Endothelial cell of umbilical vein (primary cell): Measurements from ENCODE around the gene NSMCE1.

Experiments used
- CTCF ChIP-seq, 2 donors: IDR thresholded peaks; 1 replicate in 1 of 2; 2 replicates in 1 of 2; pipeline ENCODE4 v1.5.1; 2011; ENCODE audit warnings: low read length in 2 of 2, mild to moderate bottlenecking in 2 of 2, moderate library complexity in 2 of 2, control low read depth in 1 of 2, inconsistent platforms in 1 of 2, low read depth in 1 of 2; ENCODE audit not compliant: insufficient read depth in 1 of 2; ENCODE audit errors: extremely low read depth in 1 of 2
- EZH2 ChIP-seq: IDR thresholded peaks from 2 replicates; pipeline ENCODE4 v1.6.1; 2012; ENCODE audit warnings: borderline replicate concordance, low read depth, mild to moderate bottlenecking, moderate library complexity, low read length, inconsistent platforms; ENCODE audit not compliant: severe bottlenecking
- FOS ChIP-seq: IDR thresholded peaks from 2 replicates; pipeline ENCODE4 v1.6.1; 2011; ENCODE audit warnings: mild to moderate bottlenecking, low read length, moderate library complexity, borderline replicate concordance; ENCODE audit not compliant: insufficient read depth
- GATA2 ChIP-seq: IDR thresholded peaks from 2 replicates; pipeline ENCODE4 v1.7.0; 2011; ENCODE audit warnings: low read depth, mild to moderate bottlenecking, moderate library complexity, mixed read lengths, low read length; ENCODE audit not compliant: insufficient read length, insufficient read depth
- JUN ChIP-seq: IDR thresholded peaks from 2 replicates; pipeline ENCODE4 v1.6.1; 2011; ENCODE audit warnings: borderline replicate concordance, low read depth; ENCODE audit not compliant: insufficient read length, insufficient read depth
- MAX ChIP-seq: IDR thresholded peaks from 2 replicates; pipeline ENCODE4 v1.6.1; 2011; ENCODE audit not compliant: insufficient read depth, insufficient read length
- MYC ChIP-seq: IDR thresholded peaks from one replicate; pipeline ENCODE4 v1.6.1; 2011; ENCODE audit warnings: mild to moderate bottlenecking, low read depth, low read length
- POLR2A ChIP-seq: IDR thresholded peaks from 2 replicates; pipeline ENCODE4 v1.6.1; 2012; ENCODE audit warnings: low read depth, mild to moderate bottlenecking, control low read depth, low read length
- POLR2AphosphoS5 ChIP-seq: IDR thresholded peaks from 2 replicates; pipeline ENCODE4 v1.6.1; 2012; ENCODE audit warnings: low read depth, mild to moderate bottlenecking, control low read depth, low read length, moderate library complexity; ENCODE audit not compliant: insufficient read depth

- TF ChIP-seq EZH2 (no peak), POLR2A (no peak), CTCF (IDR thresholded peaks at IDR 0.05; ENCODE audit: extremely low read depth in 1 of 2, insufficient read depth in 1 of 2, low read depth in 1 of 2, low read length in 2 of 2) (no peak), JUN (peak; percentile 32), MAX (no peak), MYC (no peak), FOS (peak; percentile 21), POLR2AphosphoS5 (peak; percentile 33), GATA2 (no peak)
Observed at GRCh38 chr16:27258241-27258734, 10.3 kb downstream of the NSMCE1 start.
